HepG2 (cell line): ENCODE measurements around the gene PNKD. TPM values are rescaled to one million over a fixed set of nuclear protein-coding genes. Genes with fewer than 3 reads are reported as not detected.

Source experiments
- ARNT2 ChIP-seq: sonication (generic); formaldehyde crosslinking; IDR thresholded peaks from 2 replicates; pipeline ENCODE4 v1.8.0; 2022; ENCODE audit warnings: mild to moderate bottlenecking, low read depth, missing genetic modification reagents, moderate library complexity
- CBFB ChIP-seq: sonication (generic); formaldehyde crosslinking; IDR thresholded peaks from 2 replicates; pipeline ENCODE4 v1.4.0; 2020; ENCODE audit warnings: missing genetic modification reagents
- CHCHD3 ChIP-seq: sonication (generic); formaldehyde crosslinking; IDR thresholded peaks from 2 replicates; pipeline ENCODE4 v1.8.0; 2022; ENCODE audit warnings: mild to moderate bottlenecking, missing genetic modification reagents, moderate library complexity
- CHD2 ChIP-seq: IDR thresholded peaks from 2 replicates; pipeline ENCODE4 v1.6.1; 2011; ENCODE audit warnings: low read depth, low read length, improper control_type of control experiment
- CREB1 ChIP-seq, 2 experiments: fragments of 450-650 bp in 1 of 2; IDR thresholded peaks; 2 replicates each; pipeline ENCODE4 v1.6.1; 2016 to 2017; ENCODE audit warnings: control low read depth in 1 of 2, mild to moderate bottlenecking in 1 of 2, missing compliant biosample characterization in 1 of 2, missing genetic modification characterization in 1 of 2
- E2F1 ChIP-seq: sonication (generic); formaldehyde crosslinking; IDR thresholded peaks from 2 replicates; pipeline ENCODE4 v1.5.0; 2020; ENCODE audit warnings: missing genetic modification reagents
- EP300 ChIP-seq, 3 experiments: sonication (generic) in 1 of 3; formaldehyde crosslinking in 1 of 3; IDR thresholded peaks; 2 replicates each; pipeline versions ENCODE4 v1.5.1 to v1.6.1; 2011 to 2020; ENCODE audit warnings: low read depth in 2 of 3, low read length in 2 of 3, borderline replicate concordance in 1 of 3, improper control_type of control experiment in 1 of 3, mild to moderate bottlenecking in 1 of 3, missing genetic modification reagents in 1 of 3, moderate library complexity in 1 of 3
- FOXK2 ChIP-seq: fragments of 450-650 bp; IDR thresholded peaks from 2 replicates; pipeline ENCODE4 v1.6.1; 2016
- KLF11 ChIP-seq: IDR thresholded peaks from 2 replicates; pipeline ENCODE4 v1.6.1; 2016; ENCODE audit warnings: missing compliant biosample characterization
- MIER3 ChIP-seq: IDR thresholded peaks from 2 replicates; pipeline ENCODE4 v1.6.1; 2016; ENCODE audit warnings: missing compliant biosample characterization, borderline replicate concordance
- NFAT5 ChIP-seq: sonication (generic); formaldehyde crosslinking; IDR thresholded peaks from 2 replicates; pipeline ENCODE4 v1.4.0; 2020; ENCODE audit warnings: missing genetic modification reagents
- PRPF4 ChIP-seq: fragments of 200-400 bp; formaldehyde crosslinking; IDR thresholded peaks from 2 replicates; pipeline ENCODE4 v1.6.1; 2016; ENCODE audit warnings: low read length, low read depth; ENCODE audit not compliant: poor library complexity, severe bottlenecking
- REL ChIP-seq: sonication (generic); formaldehyde crosslinking; conservative IDR thresholded peaks from 2 replicates; pipeline ENCODE4 v1.8.0; 2022; ENCODE audit warnings: mild to moderate bottlenecking, missing genetic modification reagents, moderate library complexity
- RFX5 ChIP-seq: IDR thresholded peaks from 2 replicates; pipeline ENCODE4 v1.6.1; 2011; ENCODE audit warnings: low read depth, low read length, improper control_type of control experiment
- UBTF ChIP-seq: sonication (generic); formaldehyde crosslinking; IDR thresholded peaks from 2 replicates; pipeline ENCODE4 v1.4.0; 2020; ENCODE audit warnings: mild to moderate bottlenecking, missing genetic modification reagents
- YEATS4 ChIP-seq: sonication (generic); formaldehyde crosslinking; IDR thresholded peaks from 2 replicates; pipeline ENCODE4 v1.4.0; 2020; ENCODE audit warnings: missing genetic modification reagents, borderline replicate concordance
- YY1 ChIP-seq: IDR thresholded peaks from 2 replicates; pipeline ENCODE4 v1.6.1; 2011; ENCODE audit warnings: low read length, low read depth, moderate library complexity, mild to moderate bottlenecking; ENCODE audit not compliant: insufficient read depth, insufficient replicate concordance
- ZNF430 ChIP-seq: sonication (generic); formaldehyde crosslinking; IDR thresholded peaks from 2 replicates; pipeline ENCODE4 v1.9.0; 2021; ENCODE audit warnings: mild to moderate bottlenecking, missing genetic modification reagents
- ZNF740 ChIP-seq: sonication (generic); formaldehyde crosslinking; IDR thresholded peaks from 2 replicates; pipeline ENCODE4 v1.4.0; 2020; ENCODE audit warnings: missing genetic modification reagents
- polyA plus RNA-seq, 8 experiments: library from polyadenylated mRNA; depleted of rRNA in 3 of 8; stranded (reverse) in 7 of 8; unstranded in 1 of 8; fragments of >200 nt; fragmentation: Illumina TruSeq in 4 of 8; extraction: Trizol in 4 of 8; gene quantifications; 2 replicates each; pipeline versions ENCODE4 v1.2.1 to v1.2.3, GENCODE V29; 2011 to 2016; ENCODE audit warnings: low read depth in 4 of 8, missing spikeins in 1 of 8, mixed read lengths in 1 of 8; ENCODE audit not compliant: insufficient read depth in 1 of 8
- total RNA-seq, 5 experiments: library from RNA; depleted of rRNA; stranded (reverse); fragments of >200 nt; fragmentation: Illumina TruSeq; extraction: Trizol; gene quantifications; 2 replicates each; pipeline ENCODE4 v1.2.3, GENCODE V29; 2016; ENCODE audit warnings: low read depth in 1 of 5

Gene PNKD
- total and polyA plus RNA-seq, 2 of the 13 experiments (the other 11 are each of a cell fraction or from before 2014, with no cell fraction given), result 55.9 to 80.4 TPM

GRCh38 chr2:218269900-218270720 lies at the start of gene PNKD, which contains the start of gene AAMP (continued):
- TF ChIP-seq NFAT5 (CRISPR knock-in tag) (peak; percentile 81; the same call in 1 of the 2 replicates), UBTF (CRISPR knock-in tag) (peak; percentile 48; the same call in 1 of the 2 replicates), CREB1 (IDR thresholded peaks at IDR 0.05) (peak; percentile 88), CREB1 (CRISPR knock-in tag; IDR thresholded peaks at IDR 0.05) (peak; percentile 90), ZNF740 (peak; percentile 95), YY1 (peak; percentile 98), RFX5 (no peak), E2F1 (CRISPR knock-in tag) (peak; percentile 97), PRPF4 (no peak), ARNT2 (CRISPR knock-in tag) (peak; percentile 21; the same call in 1 of the 2 replicates), KLF11 (CRISPR knock-in tag) (peak; percentile 46; the same call in 1 of the 2 replicates), YEATS4 (peak; percentile 95), CHD2 (peak; percentile 64; the same call in 1 of the 2 replicates), CHCHD3 (CRISPR knock-in tag) (no peak), MIER3 (CRISPR knock-in tag) (peak; percentile 68; the same call in 1 of the 2 replicates), REL (CRISPR knock-in tag) (no peak), ZNF430 (CRISPR knock-in tag) (peak; percentile 95), FOXK2 (peak; percentile 98), CBFB (peak; percentile 64), EP300 (IDR thresholded peaks at IDR 0.05; ENCODE audit: low read depth in 2 of 2, low read length in 2 of 2) (0 out of 4 replicates have a peak, but pooled peaks of 1 of the 2 experiments have one; percentile 47), EP300 (CRISPR knock-in tag; IDR thresholded peaks at IDR 0.05; ENCODE audit: borderline replicate concordance) (peak; percentile 16; the same call in 1 of the 2 replicates)
